SU-DHL-6 (cell line): ENCODE results near the gene ERCC5.

Experiments used
- H2AFZ ChIP-seq: fragments of 200-600 bp; sonication (generic); 2 replicates; pipeline ENCODE4 v1.6.1; 2014; ENCODE audit warnings: low read depth, mild to moderate bottlenecking, moderate library complexity, mixed read lengths, antibody characterized with exemption, low read length; ENCODE audit not compliant: severe bottlenecking
- H3F3A ChIP-seq: fragments of 200-600 bp; shearing (Covaris generic); 2 replicates; pipeline ENCODE4 v1.6.0; 2016; ENCODE audit warnings: antibody characterized with exemption, mild to moderate bottlenecking; ENCODE audit not compliant: insufficient read depth
- H3K27ac ChIP-seq: fragments of 200-600 bp; sonication (generic); 2 replicates; pipeline ENCODE4 v1.5.1; 2016; ENCODE audit warnings: low read depth, mild to moderate bottlenecking, low read length, moderate library complexity, mixed read lengths
- H3K27me3 ChIP-seq: fragments of 200-600 bp; sonication (generic), shearing (Covaris generic); 2 replicates; pipeline ENCODE4 v1.6.0; 2014; ENCODE audit warnings: mild to moderate bottlenecking, low read length
- H3K36me3 ChIP-seq: fragments of 200-600 bp; sonication (generic); 2 replicates; pipeline ENCODE4 v1.6.1; 2014; ENCODE audit warnings: mild to moderate bottlenecking, low read length, mixed read lengths
- H3K4me2 ChIP-seq: fragments of 300-600, 200-600 bp; shearing (Covaris generic), sonication (generic); 2 replicates; pipeline ENCODE4 v1.6.0; 2014; ENCODE audit warnings: low read length, low read depth, mild to moderate bottlenecking; ENCODE audit not compliant: poor library complexity, severe bottlenecking
- H3K4me3 ChIP-seq: fragments of 200-600 bp; sonication (generic); 2 replicates; pipeline ENCODE4 v1.5.1; 2014; ENCODE audit warnings: antibody characterized with exemption, low read length, mild to moderate bottlenecking, mixed read lengths; ENCODE audit not compliant: insufficient read depth, poor library complexity, severe bottlenecking
- H3K79me2 ChIP-seq: fragments of 200-600 bp; sonication (generic); 2 replicates; pipeline ENCODE4 v1.6.1; 2014; ENCODE audit warnings: mild to moderate bottlenecking, low read length, moderate library complexity; ENCODE audit not compliant: insufficient read depth
- H3K9ac ChIP-seq: fragments of 200-600 bp; sonication (generic); 2 replicates; pipeline ENCODE4 v1.7.0; 2014; ENCODE audit warnings: mild to moderate bottlenecking, low read length
- H3K9me2 ChIP-seq: fragments of 200-600 bp; sonication (generic); replicated peaks from 2 replicates; pipeline ENCODE4 v1.6.1; 2014; ENCODE audit warnings: low read length; ENCODE audit not compliant: insufficient read depth
- H3K9me3 ChIP-seq: fragments of 200-600 bp; sonication (generic); 2 replicates; pipeline ENCODE4 v1.6.1; 2014; ENCODE audit warnings: low read length, mixed read lengths; ENCODE audit not compliant: insufficient read depth
- H4K20me1 ChIP-seq: fragments of 200-600 bp; sonication (generic); 2 replicates; pipeline ENCODE4 v1.6.1; 2014; ENCODE audit warnings: low read depth, mild to moderate bottlenecking, antibody characterized with exemption, low read length, moderate library complexity, mixed read lengths
- EZH2phosphoT487 ChIP-seq: fragments of 200-600 bp; sonication (generic), shearing (Covaris generic); conservative IDR thresholded peaks from 2 replicates; pipeline ENCODE4 v1.6.1; 2018; ENCODE audit warnings: mild to moderate bottlenecking, antibody characterized with exemption, low read length, moderate library complexity, mixed read lengths
- TF ChIP-seq, protein P1 (sequence below): fragments of 200-600 bp; sonication (generic); IDR thresholded peaks from one replicate; pipeline ENCODE4 v1.5.1; 2017; ENCODE audit warnings: antibody characterized with exemption, mild to moderate bottlenecking, low read length, moderate library complexity; ENCODE audit not compliant: insufficient read depth, poor library complexity, severe bottlenecking

The ERCC5 gene

DNA sequence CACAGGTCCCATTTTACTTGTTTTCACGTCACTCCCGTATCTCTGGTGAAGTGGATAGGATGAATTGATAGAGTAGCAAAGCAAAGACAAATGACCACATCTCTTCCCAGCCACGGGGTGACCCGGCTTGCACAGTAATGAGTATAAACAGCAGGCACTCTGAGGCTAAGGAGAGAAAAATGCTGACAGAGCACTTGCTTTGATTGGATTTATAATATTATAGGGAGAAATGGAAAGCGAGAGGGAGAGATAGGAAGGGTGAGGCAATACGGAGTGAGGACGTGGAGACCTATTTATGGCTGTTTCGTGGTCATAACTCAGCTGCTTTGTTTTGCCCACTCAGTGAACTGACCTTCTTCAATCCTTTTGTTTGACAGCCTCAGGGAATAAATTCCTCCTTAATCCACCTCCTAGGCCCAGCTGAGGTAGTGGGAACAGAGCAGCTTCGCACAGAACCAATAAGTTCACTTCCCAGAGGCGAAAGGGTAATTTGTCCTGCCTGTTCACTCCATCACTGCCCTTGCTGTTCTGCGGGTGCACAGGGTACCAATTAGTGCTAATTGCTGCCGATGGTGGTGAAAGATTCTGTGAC lies 68.6 kb downstream of the ERCC5 start:
- TF ChIP-seq, protein P1, sequence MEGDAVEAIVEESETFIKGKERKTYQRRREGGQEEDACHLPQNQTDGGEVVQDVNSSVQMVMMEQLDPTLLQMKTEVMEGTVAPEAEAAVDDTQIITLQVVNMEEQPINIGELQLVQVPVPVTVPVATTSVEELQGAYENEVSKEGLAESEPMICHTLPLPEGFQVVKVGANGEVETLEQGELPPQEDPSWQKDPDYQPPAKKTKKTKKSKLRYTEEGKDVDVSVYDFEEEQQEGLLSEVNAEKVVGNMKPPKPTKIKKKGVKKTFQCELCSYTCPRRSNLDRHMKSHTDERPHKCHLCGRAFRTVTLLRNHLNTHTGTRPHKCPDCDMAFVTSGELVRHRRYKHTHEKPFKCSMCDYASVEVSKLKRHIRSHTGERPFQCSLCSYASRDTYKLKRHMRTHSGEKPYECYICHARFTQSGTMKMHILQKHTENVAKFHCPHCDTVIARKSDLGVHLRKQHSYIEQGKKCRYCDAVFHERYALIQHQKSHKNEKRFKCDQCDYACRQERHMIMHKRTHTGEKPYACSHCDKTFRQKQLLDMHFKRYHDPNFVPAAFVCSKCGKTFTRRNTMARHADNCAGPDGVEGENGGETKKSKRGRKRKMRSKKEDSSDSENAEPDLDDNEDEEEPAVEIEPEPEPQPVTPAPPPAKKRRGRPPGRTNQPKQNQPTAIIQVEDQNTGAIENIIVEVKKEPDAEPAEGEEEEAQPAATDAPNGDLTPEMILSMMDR: no peak
- TF ChIP-seq EZH2phosphoT487: no peak
- Histone ChIP-seq H3F3A (no peaks in the 10 kb centered on the region), H3K9me3 (peaks cover 11% of the 10 kb centered on the region; the same call in 1 of the 2 replicates), H3K27me3 (no peaks in the 10 kb centered on the region), H3K4me3 (no peak overlapping the region), H3K27ac (no peak overlapping the region), H3K9me2 (no peaks in the 10 kb centered on the region), H2AFZ (no peak overlapping the region), H4K20me1 (no peaks in the 10 kb centered on the region), H3K79me2 (no peaks in the 10 kb centered on the region), H3K4me2 (no peak overlapping the region), H3K9ac (no peak overlapping the region), H3K36me3 (no peaks in the 10 kb centered on the region)

DNA sequence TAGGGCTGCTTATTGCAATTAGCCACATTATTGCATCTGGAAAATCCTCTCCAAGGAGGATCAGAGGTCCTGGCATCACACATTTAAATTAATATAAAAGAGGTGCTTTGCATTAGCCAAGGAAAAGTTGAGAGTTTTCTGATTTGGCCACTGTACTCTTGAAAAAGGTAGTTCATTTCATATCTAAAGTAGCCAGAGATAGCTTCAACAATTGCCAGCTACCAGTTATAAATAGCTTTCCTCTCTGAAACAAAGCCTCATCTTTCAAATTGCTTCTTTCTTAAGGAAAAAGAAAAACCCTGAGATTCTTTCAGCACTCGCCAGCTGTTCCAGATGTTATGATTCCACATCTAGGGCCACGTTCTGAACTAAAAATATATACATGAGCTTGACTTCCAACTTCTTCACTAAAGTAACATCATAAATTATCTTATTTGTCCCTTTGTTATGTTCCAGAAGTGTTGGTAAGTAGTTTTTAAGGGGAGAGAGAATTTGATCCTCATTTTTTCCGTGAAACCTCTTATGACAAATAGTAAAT lies 69.6 kb downstream of the ERCC5 start:
- no peak overlapping the region for H3K9ac ChIP-seq
- H3K27me3 ChIP-seq: no peaks in the 10 kb centered on the region
- TF ChIP-seq EZH2phosphoT487: no peak
- TF ChIP-seq, protein P1: no peak
- H3K9me3 ChIP-seq: peaks cover 11% of the 10 kb centered on the region; the same call in 1 of the 2 replicates
- H3K79me2 ChIP-seq: no peaks in the 10 kb centered on the region
- no peaks in the 10 kb centered on the region for H3K9me2 ChIP-seq
- H3K4me2 ChIP-seq: no peak overlapping the region
- no peaks in the 10 kb centered on the region for H3K36me3 ChIP-seq
- no peak overlapping the region for H2AFZ ChIP-seq
- no peak overlapping the region for H3K4me3 ChIP-seq
- H3F3A ChIP-seq: no peaks in the 10 kb centered on the region
- H4K20me1 ChIP-seq: no peaks in the 10 kb centered on the region
- H3K27ac ChIP-seq: no peak overlapping the region

DNA sequence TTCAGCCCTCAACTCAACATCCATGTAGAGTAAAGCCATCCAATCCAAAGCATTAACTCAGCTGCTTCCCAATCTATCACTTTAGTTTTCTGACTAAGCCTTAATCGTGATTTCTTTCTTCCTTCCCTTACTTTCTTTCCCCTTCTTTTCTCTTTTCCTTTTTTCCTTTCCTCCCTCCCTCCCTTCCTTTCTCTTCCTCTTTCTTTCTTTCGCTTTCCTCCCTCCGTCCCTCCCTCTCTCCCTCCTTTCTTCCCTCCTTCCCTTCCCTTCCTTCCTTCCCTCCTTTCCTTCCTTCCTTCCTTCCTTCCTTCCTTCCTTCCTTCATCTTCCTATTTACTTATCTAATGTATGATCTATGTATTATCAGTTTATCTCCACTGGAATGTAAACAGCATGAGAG lies 71.2 kb downstream of the ERCC5 start:
- Histone ChIP-seq H3K9me3 (peaks cover 11% of the 10 kb centered on the region; the same call in 1 of the 2 replicates), H3K9me2 (no peaks in the 10 kb centered on the region), H3K36me3 (no peaks in the 10 kb centered on the region), H3F3A (no peaks in the 10 kb centered on the region), H3K27ac (no peak overlapping the region), H3K4me3 (no peak overlapping the region), H3K27me3 (no peaks in the 10 kb centered on the region), H3K79me2 (no peaks in the 10 kb centered on the region), H3K9ac (no peak overlapping the region), H4K20me1 (no peaks in the 10 kb centered on the region), H3K4me2 (no peak overlapping the region), H2AFZ (no peak overlapping the region)
- TF ChIP-seq, protein P1: no peak
- TF ChIP-seq EZH2phosphoT487: no peak
